A204.1 (cell line): ENCODE measurements around the gene VPS13D.

Experiments
- FAIRE-seq: peaks from 2 replicates; lab custom pipeline; 2012; peaks lifted over from hg19 to GRCh38; lab: Jason Lieb, UNC

Gene VPS13D

DNA sequence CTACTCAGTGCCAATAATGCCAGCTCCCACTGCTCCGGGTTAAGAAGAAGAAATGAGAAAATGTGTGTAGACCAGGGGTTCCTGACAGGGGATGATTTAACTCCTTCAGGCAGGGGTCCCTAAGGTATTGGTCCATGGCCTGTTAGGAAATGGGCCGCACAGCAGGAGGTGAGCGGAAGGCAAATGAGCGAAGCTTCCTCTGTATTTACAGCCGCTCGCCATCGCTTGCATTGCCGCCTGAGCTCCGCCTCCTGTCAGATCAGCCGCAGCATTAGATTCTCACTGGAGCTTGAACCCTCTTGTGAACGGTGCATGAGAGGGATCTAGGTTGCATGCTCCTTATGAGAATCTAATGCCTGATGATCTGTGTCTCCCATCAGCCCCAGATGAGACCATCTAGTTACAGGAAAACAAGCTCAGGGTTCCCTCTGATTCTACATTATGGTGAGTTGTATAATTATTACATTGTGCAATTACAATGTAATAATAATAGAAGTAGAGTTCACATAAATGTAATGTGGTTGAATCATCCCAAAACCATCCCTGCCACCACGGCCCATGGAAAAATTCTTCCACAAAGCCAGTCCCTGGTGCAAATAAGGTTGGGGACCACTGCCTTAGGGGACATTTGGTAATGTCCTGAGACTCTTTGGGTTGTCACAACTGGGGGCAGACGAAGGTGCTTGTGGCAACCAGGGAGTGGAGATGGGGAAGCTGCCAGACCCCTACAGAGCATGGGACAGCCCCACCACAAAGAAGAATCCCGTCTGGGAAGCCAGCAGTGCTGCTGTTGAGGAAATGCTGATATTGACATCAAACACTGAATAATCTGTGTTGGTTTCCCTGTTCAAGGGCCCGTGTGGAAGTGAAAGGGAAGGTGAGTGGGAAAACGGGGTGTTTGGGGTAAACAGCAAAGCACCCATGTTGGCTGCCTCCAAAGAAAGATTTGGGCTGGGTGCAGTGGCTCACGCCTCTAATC lies 327.4 kb downstream of the VPS13D start:
- FAIRE-seq, result no peak

DNA sequence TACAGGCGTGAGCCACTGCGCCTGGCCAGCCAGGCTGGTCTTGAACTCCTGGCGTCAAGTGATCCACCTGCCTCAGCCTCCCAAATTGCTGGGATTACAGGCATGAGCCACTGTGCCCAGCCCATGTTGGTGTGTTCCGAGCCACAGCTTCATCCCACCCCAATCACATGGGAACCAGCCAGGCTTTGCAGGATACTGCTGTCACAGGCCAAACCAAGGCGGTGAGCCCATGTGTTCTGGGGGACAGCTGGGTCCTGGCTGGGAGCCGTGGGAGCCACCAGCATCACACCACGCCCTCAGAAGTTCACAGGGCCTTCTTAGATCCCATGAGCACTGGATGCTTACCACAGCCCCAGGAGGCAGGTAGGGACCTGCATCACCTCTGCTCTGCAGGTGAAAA lies 331.3 kb downstream of the VPS13D start:
- no peak for FAIRE-seq
